Epithelial cell of prostate (primary cell): Measurements from ENCODE around the gene EHMT1.
A peak's percentile ranks its signal among the peaks of the same experiment; 100 is the strongest.

Source experiments
- DNase-seq: peaks from one replicate; pipeline ENCODE4 v3.0.0-alpha.2; 2011; ENCODE audit warnings: low read depth, low spot score
- H3K27ac ChIP-seq: fragments of 450-650 bp; 2 replicates; pipeline ENCODE4 v1.5.1; 2017; ENCODE audit warnings: mild to moderate bottlenecking

Gene EHMT1

DNA sequence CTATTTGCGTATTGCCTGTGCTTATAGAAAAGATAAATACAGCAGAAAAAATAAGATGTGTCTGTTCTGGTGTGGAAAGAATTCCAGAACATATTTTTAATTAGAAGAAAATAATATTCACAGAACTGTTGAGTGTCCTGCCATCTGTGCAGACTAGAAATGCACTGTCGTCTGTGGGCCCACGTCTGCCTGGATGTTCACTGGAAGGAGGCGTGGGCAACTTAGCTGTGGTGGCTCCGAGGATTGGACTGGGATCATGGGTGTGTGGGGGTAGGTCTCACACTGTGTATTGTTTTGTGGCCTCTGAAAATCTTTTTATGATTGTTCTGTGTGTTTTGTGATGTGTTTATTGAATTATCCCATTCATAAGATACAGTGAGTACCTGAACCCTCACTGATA is 132.8 kb downstream of the EHMT1 start:
- H3K27ac ChIP-seq, result no peak overlapping the region
- no peak for DNase-seq

DNA sequence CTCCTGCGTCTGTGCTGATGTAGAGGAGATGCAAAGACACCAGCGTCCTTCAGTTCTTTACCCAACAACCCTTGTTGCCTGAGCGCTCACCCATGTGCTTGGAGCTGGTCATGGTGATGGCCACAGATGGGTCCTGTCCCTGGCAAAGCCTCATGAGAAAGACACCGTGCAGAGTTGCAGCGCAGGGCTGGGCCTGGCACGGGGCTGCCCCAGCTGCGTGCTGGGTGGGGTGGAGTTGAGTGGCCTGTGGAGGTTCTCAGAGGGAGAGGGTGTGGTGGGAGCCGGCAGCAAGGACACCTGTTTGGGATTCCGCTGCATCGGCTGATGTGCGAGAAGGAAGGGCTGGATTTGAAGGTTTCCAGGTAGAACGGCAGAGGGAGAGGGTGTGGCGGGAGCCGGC is 133.6 kb downstream of the EHMT1 start:
- DNase-seq, result no peak
- H3K27ac ChIP-seq, result no peak overlapping the region

DNA sequence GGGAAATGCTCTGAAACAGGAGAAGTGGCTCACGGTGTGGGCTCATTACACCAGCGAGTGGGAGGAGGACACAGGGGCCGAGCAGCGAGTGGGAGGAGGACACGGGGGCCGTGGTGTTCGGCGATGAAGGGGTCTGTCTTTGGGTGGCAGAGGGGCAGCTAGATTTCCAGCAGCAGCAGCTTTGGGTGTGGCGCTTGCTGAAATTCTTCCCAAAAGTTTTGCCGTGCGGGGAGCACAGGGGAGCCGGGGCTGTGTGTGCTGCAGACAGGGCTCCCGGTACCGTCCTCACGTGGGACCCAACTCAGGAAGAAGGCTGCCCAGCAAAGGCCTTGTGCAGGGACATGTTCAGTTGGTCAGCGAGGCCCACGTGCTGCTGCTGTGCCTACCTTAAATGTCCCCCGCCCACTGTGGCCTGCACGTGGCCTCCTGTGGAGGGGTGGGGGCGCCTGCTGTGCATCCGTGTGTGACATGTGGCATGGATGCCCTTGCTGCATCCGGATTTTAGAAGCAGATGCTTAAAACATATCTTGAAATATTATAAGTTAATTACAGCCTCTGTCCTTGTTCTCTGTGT is 134.5 kb downstream of the EHMT1 start:
- no peak for DNase-seq

DNA sequence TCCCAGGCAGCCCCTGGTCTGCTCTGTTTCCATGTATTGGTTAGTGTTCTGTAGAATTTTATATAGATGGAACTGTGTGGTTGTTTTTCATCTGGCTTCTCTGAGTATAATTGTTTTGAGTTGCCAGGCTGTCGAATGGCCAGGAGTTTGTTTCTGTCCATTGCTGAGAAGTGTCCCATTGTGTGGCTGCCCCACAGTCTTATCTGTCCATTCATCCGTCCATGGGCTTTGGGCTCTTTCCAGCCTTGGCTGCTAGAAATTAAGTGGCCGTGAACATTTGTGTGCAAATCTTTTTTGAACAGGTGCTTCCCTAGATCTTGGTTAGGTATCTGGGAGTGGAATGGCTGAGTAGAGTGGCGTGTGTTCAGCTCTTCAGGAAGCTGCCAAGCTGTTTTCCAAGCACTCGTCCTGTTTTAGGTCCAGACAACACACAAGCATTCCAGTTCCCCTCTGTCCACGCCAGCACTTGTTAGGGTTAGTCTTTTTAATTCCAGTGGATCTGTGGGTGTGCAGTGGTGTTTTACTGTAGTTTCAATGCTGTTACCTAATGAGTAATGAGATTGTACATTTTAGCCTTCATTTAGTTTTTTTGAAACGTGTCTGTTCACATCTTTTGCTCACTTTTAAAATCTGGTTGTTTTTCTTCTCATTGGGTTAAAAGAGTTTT is 136.6 kb downstream of the EHMT1 start:
- no peak for DNase-seq

More for the DNA sequence above, 134.5 kb downstream of the EHMT1 start:
- no peak overlapping the region for H3K27ac ChIP-seq

DNA sequence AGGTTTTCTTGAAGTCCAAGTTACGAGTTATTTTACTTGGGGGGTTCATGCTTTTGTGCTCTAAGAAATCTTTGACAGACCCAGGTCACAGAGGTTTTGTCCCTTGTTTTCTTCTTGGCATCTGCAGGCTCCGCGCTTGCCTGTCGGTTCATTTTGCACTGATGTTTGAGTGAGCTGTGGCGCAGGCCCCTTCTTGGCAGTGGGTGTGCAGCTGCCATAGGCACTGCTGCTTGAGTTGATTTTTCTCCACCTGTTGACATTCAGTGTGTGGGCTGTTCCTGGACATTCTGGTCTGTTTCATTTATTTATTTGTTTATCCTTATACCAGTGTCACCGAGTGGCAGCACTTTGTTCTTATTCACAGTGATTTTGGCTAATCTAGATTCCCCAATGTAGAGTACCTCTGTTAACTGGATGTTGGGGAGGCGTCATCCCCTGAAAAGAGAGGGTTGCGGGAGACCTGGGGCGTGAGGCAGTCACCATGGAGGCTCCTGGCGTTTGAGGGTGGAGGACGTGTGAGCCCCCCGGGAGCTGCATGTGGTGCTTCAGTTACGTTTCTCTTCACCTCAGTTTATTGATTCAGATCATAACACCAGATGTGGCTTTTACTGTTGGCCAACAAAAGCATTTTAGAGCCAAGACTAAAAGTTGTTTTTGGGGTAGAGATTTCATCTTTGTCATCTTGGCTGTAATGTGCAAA is 137.4 kb downstream of the EHMT1 start:
- peak overlapping the region; percentile 86 for H3K27ac ChIP-seq
- no peak for DNase-seq

More for the DNA sequence above, 136.6 kb downstream of the EHMT1 start:
- no peak overlapping the region for H3K27ac ChIP-seq

DNA sequence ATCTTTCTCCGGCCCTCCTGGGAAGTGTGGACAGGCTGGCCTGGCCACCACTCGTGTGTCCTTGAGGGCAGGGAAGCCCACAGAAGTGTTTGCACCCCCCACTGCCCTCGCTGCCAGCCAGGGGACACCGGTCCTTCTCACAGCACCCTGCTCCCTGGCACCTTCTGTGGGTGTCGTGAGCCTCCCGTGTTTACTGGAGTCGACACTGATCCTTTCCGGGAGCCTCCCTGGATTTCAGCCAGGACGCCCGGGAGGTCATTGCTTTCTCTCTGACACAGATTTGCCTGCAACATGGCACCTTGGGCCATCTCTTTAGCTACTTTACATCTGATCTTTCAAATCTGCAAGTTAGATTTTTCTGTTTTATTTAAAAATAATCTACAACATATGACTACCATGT is 138.3 kb downstream of the EHMT1 start:
- DNase-seq, result no peak
- peak overlapping the region; percentile 86 for H3K27ac ChIP-seq

DNA sequence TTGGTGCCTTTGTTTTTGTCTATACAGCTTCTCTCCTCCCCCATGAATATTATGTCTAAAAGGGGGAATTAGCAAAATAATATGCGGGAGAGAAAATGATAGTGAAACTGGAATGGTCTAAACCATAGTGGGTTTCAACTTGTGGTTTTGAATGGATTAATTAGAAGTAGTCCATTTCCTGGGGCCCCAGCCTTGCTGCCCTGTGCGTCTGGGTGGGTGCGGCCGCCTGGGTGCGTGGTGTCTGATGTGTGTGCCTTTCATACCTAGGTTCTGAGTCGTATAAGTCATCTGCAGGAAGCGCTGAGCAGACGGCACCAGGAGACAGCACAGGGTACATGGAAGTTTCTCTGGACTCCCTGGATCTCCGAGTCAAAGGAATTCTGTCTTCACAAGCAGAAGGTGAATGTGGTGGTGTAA is 138.8 kb downstream of the EHMT1 start:
- peak; percentile 43 for DNase-seq
- H3K27ac ChIP-seq, result peak overlapping the region; percentile 86

DNA sequence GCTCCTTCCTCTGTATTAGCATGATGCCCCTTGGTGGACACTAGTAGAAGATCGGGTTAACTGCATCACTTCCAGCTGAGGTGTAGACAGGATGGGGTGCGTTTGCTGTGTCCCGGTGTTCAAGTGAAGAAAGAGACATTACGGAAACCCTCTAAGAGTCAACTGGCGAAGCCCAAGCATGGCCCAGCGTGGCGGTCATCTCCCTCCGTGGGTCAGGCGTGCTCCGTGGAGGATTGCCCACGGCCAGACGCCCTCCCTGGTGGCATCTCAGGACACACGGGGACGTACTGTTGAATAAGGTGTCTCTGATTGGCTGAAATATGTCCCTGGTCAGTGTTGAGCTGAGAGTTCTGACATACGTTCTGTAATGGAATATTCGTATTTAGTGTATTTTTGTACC is 139.3 kb downstream of the EHMT1 start:
- no peak for DNase-seq
- H3K27ac ChIP-seq, result peak overlapping the region; percentile 86

DNA sequence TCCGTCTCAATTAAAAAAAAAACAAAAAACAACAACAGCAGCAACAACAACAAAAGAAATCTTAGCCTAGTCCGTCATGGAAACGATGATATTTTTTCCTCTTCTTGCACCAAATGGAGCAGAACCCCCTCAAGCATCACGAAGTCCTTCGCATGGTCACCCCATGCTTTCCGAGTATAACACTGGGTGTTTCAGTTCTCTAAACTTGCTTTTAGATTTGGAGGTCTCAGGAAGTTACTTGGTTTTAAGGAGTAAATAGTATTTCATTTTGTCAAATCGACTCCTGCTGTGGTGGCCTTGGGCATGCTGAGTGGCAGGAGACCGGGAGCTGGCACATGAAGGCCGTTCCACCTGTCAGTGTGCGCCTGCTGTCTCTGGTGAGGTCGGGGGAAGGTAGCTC is 140.3 kb downstream of the EHMT1 start:
- no peak overlapping the region for H3K27ac ChIP-seq

DNA sequence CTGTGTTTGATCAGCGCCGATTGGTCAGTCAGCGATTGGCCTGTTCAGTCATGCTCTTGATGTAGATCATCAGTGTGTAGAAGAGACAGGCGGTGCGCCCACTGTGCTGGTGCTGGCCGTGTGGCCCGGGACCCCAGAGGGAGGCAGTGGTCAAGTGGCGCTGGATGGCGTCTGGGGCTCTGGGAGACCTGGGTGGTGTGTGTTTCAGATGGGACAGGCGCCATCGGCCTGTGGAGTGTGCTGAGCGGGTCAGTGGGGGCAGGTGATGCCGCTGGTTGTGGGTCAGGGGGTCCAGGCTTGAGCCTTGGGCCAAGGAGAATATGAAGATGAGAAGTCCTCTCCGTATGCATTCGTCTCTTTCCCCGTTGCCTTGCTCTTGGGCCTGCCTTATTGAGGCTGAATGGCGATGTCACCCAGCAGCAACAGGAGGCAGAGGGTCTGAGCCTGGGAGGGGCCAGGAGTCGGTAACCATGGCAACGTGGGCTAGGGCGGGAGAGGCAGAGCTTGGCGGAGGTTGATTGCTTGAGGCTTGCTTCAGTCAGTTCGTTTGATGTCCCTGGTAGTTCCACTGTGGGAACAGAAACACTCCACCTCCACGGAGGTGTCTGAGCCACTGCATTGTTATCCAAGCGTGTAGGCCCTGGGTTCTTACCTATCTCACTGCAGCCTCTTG is 141.0 kb downstream of the EHMT1 start:
- DNase-seq, result no peak
- H3K27ac ChIP-seq, result no peak overlapping the region

More for the DNA sequence above, 140.3 kb downstream of the EHMT1 start:
- no peak for DNase-seq

DNA sequence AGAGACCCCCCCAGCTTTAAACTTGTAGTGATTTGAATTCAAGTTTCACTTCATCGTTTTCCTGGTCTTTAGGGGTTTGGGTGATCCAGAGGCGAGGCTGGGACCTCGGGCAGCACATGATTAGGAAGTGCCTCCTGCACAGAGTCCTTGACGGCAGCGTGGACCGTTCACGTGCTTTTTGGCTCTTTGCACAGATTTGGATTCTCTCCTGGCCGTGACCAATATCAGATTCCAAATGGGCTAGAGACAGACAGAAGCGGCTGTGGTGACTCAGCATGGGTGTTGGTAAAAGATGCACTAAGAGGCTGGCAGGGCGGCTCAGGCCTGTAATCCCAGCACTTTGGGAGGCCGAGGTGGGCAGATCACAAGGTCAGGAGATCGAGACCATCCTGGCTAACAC is 141.6 kb downstream of the EHMT1 start:
- H3K27ac ChIP-seq, result no peak overlapping the region

DNA sequence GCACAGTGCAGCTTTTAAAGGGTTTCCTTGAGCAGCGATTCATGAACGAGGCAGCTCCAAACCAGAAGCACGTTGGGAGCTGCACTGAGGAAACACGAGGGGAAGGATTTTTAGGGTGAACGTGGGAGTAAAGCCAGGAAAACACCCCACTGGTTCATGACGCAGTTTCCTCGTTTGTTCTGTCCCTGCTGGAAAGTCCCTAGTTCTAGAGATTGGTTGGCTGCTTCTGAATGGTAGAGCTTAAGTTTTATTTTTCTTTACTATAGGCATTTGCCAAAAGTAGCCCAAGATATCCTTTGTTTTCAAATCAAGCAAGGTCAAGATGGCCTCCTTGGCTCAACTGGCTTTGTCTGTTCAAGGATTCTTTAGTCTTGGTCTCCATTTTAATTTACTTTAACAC is 142.2 kb downstream of the EHMT1 start:
- no peak for DNase-seq
- H3K27ac ChIP-seq, result no peak overlapping the region

More for the DNA sequence above, 141.6 kb downstream of the EHMT1 start:
- no peak for DNase-seq

DNA sequence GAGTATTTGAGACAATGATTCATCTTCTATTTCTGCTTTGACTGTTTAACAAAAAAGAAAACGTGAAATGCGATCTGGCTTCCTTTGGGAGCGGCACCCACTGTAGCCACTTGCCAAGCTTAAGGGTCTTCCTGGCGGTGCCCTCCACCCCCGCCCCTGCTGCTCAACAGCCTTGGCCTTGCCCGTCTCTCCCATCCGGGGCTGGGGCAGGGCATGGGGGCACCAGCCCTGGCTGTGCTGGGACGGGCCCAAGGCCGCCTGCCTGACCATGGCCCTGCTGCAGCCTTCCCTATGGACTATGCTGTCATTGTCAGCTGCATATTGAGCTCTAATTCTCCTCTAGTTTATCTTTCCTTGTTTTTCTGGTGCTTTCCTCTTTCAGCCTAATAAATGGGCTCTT is 143.0 kb downstream of the EHMT1 start:
- H3K27ac ChIP-seq, result no peak overlapping the region
- DNase-seq, result no peak

DNA sequence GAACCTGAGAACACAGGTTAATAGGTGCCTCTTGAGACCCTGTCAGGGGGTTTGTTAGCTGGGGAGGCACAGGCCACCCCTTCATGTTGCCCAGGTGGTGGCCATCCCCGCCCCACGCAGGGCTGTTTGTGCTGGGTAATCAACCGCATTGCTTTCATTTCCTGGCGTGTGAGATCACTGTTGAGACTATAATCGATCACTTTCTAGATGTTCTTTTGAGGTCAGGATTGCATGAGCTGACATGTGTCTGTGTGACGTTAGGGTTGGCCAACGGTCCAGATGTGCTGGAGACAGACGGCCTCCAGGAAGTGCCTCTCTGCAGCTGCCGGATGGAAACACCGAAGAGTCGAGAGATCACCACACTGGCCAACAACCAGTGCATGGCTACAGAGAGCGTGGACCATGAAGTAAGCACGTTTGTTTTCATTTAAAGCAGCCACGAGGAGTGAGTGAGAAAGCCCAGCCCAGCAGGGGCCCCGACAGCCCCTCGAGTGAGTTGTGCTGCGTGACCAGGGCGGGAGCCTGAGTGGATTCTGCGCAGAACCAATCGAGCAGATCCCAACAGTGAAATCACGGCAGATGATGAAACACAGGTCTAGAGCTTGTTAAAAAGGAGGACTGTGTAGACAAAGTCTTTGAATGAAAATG is 143.7 kb downstream of the EHMT1 start:
- DNase-seq, result no peak
- H3K27ac ChIP-seq, result no peak overlapping the region

DNA sequence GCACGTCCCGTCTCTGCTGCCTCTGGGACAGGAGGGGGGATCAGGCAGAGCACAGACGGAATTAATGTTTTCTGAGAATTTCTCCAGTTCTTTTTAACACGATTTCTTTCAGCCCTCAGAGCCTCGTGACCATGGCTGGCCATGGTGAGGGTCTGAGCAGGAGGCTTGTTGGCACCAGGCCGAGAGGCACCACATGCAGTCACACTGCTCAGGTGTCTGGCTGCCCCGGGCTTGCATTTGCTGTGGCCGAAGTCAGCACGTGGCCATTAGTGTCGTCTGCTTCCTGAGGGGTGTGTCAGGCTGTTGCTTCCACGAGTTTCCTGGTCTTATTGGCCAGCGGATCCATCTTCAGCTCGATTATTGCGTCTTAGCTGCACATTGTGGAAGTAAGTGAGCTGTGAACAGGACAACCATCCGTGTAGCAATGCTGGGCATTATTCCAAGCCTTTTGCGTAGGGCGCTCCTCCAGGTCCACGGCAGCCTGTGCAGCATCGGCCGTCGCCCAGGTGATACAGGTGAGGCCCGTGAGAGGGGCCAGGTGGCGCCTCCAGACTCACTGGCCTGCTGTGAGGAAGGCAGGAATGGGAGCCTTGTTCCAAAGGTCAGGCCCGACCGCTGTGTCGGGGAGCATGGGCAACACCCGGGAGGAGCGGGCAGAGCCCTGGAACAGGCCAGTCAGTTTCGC is 144.6 kb downstream of the EHMT1 start:
- no peak for DNase-seq
- H3K27ac ChIP-seq, result no peak overlapping the region

DNA sequence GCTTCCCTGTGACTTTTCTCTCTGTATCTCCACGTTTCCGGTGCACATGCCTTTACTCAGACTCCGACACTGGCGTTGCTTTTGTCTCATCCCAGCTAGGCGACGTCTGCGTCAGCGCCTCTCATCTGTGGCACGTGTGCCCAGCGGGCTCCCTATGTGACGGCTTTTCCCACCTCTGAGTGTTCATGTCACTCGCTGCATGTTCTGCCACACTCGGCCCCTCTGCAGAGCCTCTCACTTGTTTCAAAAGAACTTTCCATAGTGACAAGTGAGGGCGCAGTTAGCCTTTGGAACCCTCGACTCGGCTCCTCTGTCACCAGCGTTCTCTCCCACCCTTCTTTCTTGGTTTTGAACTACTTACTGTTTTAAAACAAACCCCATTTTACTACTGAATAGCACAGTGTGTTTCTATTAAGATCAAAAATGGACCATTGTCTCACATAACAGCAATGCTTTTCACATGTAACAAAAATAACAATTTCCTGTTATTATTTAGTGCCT is 145.4 kb downstream of the EHMT1 start:
- H3K27ac ChIP-seq, result no peak overlapping the region
- no peak for DNase-seq

DNA sequence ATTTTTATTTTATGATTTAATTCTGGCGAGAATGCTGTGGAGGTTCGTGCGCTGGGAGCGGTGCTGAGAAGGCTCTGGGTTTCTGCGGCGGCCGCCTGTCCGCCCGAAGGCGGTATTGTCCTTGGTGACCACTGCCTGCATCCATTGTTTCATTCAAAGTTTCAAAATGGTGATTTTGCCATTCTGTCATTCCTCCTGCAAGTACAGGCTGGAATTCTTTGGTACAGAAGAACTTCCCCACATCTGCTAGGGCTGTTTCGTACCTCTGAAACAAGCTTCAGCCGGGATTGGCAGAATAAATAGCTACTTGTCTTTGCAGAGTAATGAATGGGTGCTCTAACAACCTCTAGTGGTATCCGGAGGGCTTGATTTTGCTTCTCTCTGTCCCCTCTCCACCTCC is 146.2 kb downstream of the EHMT1 start:
- no peak overlapping the region for H3K27ac ChIP-seq
- no peak for DNase-seq

DNA sequence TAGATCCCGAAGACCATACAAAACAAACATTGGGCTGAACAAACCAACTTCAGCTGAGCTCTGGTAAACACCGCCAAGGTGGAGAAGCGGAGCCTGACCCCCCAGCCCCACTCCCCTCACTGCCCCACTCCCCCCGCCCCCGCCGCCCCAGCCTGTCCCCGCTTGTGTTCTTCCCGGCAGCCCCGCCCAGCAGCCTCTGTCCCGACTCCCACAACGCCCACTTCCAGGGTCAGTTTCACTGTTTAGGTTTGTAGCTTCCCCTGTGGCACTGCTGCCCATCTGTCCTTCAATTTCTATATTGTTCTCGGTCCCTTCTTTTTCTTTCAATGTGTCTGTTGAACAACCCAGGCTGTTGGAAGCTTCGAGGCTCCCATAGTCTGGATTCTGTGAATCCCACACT is 146.7 kb downstream of the EHMT1 start:
- no peak overlapping the region for H3K27ac ChIP-seq
- DNase-seq, result no peak

DNA sequence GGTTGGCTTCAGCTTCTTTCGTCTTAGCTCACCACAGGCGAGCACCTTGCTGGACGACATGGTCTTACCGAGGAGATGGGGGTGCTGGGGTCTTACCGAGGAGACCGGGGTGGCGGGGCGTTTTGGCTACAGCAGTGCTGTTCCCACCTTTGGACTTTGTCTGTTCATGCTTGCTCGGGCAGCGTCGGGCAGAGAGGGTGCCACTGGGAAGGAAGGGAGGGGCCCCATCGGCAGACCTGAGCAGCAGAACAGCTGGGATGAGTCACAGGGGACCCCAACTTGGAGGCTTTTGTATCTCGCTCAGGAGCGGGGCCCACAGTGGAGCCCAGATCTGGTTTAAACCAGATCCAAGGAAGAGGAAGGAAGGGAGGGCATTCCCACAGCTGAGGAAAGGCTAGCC is 152.8 kb downstream of the EHMT1 start:
- DNase-seq, result no peak
- H3K27ac ChIP-seq, result no peak overlapping the region
